A549 (cell line): ENCODE data around the gene BCR.

Experiments used
- CEBPB ChIP-seq, 2 experiments: fragments of >200 bp in 1 of 2; sonication (Bioruptor Twin) in 1 of 2; formaldehyde crosslinking in 1 of 2; IDR thresholded peaks; 2 replicates each; pipeline ENCODE4 v1.6.1; 2012 to 2016
- HDAC2 ChIP-seq: fragments of 200-600 bp; sonication (generic); IDR thresholded peaks from 2 replicates; pipeline ENCODE4 v1.6.1; 2016
- POLR2A ChIP-seq: IDR thresholded peaks from 2 replicates; pipeline ENCODE4 v1.6.1; 2012; ENCODE audit warnings: mild to moderate bottlenecking, low read length
- TF ChIP-seq, protein P1 (sequence below): fragments of >200 bp; sonication (Bioruptor Twin); formaldehyde crosslinking; IDR thresholded peaks from 3 replicates; pipeline ENCODE4 v1.5.1; 2016

- TF ChIP-seq CEBPB (IDR thresholded peaks at IDR 0.05) (no peak), POLR2A (no peak), HDAC2 (no peak)
- TF ChIP-seq, protein P1, sequence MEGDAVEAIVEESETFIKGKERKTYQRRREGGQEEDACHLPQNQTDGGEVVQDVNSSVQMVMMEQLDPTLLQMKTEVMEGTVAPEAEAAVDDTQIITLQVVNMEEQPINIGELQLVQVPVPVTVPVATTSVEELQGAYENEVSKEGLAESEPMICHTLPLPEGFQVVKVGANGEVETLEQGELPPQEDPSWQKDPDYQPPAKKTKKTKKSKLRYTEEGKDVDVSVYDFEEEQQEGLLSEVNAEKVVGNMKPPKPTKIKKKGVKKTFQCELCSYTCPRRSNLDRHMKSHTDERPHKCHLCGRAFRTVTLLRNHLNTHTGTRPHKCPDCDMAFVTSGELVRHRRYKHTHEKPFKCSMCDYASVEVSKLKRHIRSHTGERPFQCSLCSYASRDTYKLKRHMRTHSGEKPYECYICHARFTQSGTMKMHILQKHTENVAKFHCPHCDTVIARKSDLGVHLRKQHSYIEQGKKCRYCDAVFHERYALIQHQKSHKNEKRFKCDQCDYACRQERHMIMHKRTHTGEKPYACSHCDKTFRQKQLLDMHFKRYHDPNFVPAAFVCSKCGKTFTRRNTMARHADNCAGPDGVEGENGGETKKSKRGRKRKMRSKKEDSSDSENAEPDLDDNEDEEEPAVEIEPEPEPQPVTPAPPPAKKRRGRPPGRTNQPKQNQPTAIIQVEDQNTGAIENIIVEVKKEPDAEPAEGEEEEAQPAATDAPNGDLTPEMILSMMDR = no peak
Measured at GRCh38 chr22:23275751-23276150, 95.4 kb downstream of the BCR start.
